IPS-15b (cell line): ENCODE measurements around the gene KCNH3.
A peak's percentile ranks its signal among the peaks of the same experiment; 100 is the strongest.

Experiments
- H3K27me3 ChIP-seq: one replicate; pipeline ENCODE4 v1.6.1; 2013; ENCODE audit warnings: low read length; ENCODE audit not compliant: control insufficient read depth, insufficient read depth
- H3K36me3 ChIP-seq: one replicate; pipeline ENCODE4 v1.6.1; 2013; ENCODE audit warnings: low read length; ENCODE audit not compliant: control insufficient read depth, insufficient read depth
- H3K4me1 ChIP-seq: one replicate; pipeline ENCODE4 v1.6.1; 2013; ENCODE audit warnings: mild to moderate bottlenecking, low read length; ENCODE audit not compliant: control insufficient read depth, insufficient read depth
- H3K4me3 ChIP-seq: one replicate; pipeline ENCODE4 v1.5.1; 2013; ENCODE audit warnings: low read depth, low read length
- H3K9ac ChIP-seq: one replicate; pipeline ENCODE4 v1.6.1; 2013; ENCODE audit warnings: low read depth, mild to moderate bottlenecking, low read length
- H3K9me3 ChIP-seq: one replicate; pipeline ENCODE4 v1.6.1; 2013; ENCODE audit warnings: mild to moderate bottlenecking, low read length; ENCODE audit not compliant: control insufficient read depth, insufficient read depth

The KCNH3 gene

GRCh38 chr12:49549735-49550692 is 11.2 kb downstream of the KCNH3 start:
- Histone ChIP-seq H3K36me3 (no peaks in the 10 kb centered on the region), H3K4me1 (no peaks in the 10 kb centered on the region), H3K9me3 (no peaks in the 10 kb centered on the region), H3K27me3 (peaks cover 69% of the 10 kb centered on the region), H3K4me3 (peak overlapping the region; percentile 49), H3K9ac (no peak overlapping the region)

GRCh38 chr12:49550693-49551252 is 11.9 kb downstream of the KCNH3 start:
- Histone ChIP-seq H3K9ac (no peak overlapping the region), H3K36me3 (no peaks in the 10 kb centered on the region), H3K27me3 (peaks cover 62% of the 10 kb centered on the region), H3K4me3 (no peak overlapping the region), H3K4me1 (no peaks in the 10 kb centered on the region), H3K9me3 (no peaks in the 10 kb centered on the region)

- peaks cover 8% of the 10 kb centered on the region for H3K36me3 ChIP-seq
- H3K4me1 ChIP-seq = no peaks in the 10 kb centered on the region
- H3K27me3 ChIP-seq = peaks cover 52% of the 10 kb centered on the region
- no peak overlapping the region for H3K9ac ChIP-seq
- H3K9me3 ChIP-seq = no peaks in the 10 kb centered on the region
- H3K4me3 ChIP-seq = no peak overlapping the region
Observed at GRCh38 chr12:49552014-49552413, 13.2 kb downstream of the KCNH3 start.

- H3K4me3 ChIP-seq = no peak overlapping the region
Observed at GRCh38 chr12:49552425-49552824, 13.6 kb downstream of the KCNH3 start.

GRCh38 chr12:49552899-49553298 is 14.1 kb downstream of the KCNH3 start:
- Histone ChIP-seq H3K9ac (no peak overlapping the region), H3K36me3 (peaks cover 9% of the 10 kb centered on the region), H3K27me3 (peaks cover 43% of the 10 kb centered on the region), H3K4me3 (no peak overlapping the region), H3K4me1 (no peaks in the 10 kb centered on the region), H3K9me3 (no peaks in the 10 kb centered on the region)

More at GRCh38 chr12:49552425-49552824, 13.6 kb downstream of the KCNH3 start:
- Histone ChIP-seq H3K9me3 (no peaks in the 10 kb centered on the region), H3K9ac (no peak overlapping the region), H3K27me3 (peaks cover 48% of the 10 kb centered on the region), H3K36me3 (peaks cover 8% of the 10 kb centered on the region), H3K4me1 (no peaks in the 10 kb centered on the region)

GRCh38 chr12:49553512-49554088 is 14.8 kb downstream of the KCNH3 start:
- peaks cover 14% of the 10 kb centered on the region for H3K36me3 ChIP-seq
- H3K9me3 ChIP-seq = no peaks in the 10 kb centered on the region
- H3K4me3 ChIP-seq = no peak overlapping the region
- no peak overlapping the region for H3K9ac ChIP-seq
- H3K27me3 ChIP-seq = peaks cover 36% of the 10 kb centered on the region
- H3K4me1 ChIP-seq = no peaks in the 10 kb centered on the region

GRCh38 chr12:49554266-49554665 is 15.4 kb downstream of the KCNH3 start:
- Histone ChIP-seq H3K9ac (no peak overlapping the region), H3K36me3 (peaks cover 21% of the 10 kb centered on the region), H3K9me3 (no peaks in the 10 kb centered on the region), H3K4me3 (no peak overlapping the region), H3K4me1 (no peaks in the 10 kb centered on the region), H3K27me3 (peaks cover 31% of the 10 kb centered on the region)

GRCh38 chr12:49555631-49556390 is 17.0 kb downstream of the KCNH3 start:
- Histone ChIP-seq H3K27me3 (peaks cover 16% of the 10 kb centered on the region), H3K4me1 (no peaks in the 10 kb centered on the region), H3K36me3 (peaks cover 30% of the 10 kb centered on the region)

GRCh38 chr12:49556391-49557186 is 17.8 kb downstream of the KCNH3 start:
- H3K36me3 ChIP-seq = peaks cover 35% of the 10 kb centered on the region
- peaks cover 13% of the 10 kb centered on the region for H3K27me3 ChIP-seq
- no peak overlapping the region for H3K9ac ChIP-seq
- no peak overlapping the region for H3K4me3 ChIP-seq
- no peaks in the 10 kb centered on the region for H3K4me1 ChIP-seq
- H3K9me3 ChIP-seq = no peaks in the 10 kb centered on the region

More at GRCh38 chr12:49555631-49556390, 17.0 kb downstream of the KCNH3 start:
- Histone ChIP-seq H3K9me3 (no peaks in the 10 kb centered on the region), H3K9ac (no peak overlapping the region), H3K4me3 (no peak overlapping the region)

- Histone ChIP-seq H3K4me1 (no peaks in the 10 kb centered on the region), H3K9me3 (no peaks in the 10 kb centered on the region), H3K9ac (no peak overlapping the region), H3K4me3 (no peak overlapping the region), H3K27me3 (peaks cover 6% of the 10 kb centered on the region), H3K36me3 (peaks cover 40% of the 10 kb centered on the region)
Observed at GRCh38 chr12:49557187-49557916, 18.5 kb downstream of the KCNH3 start.
